HG02870 (cell line): ENCODE results near the gene CDA.

Experiments
- ATAC-seq: cut with Tn5 transposase; IDR thresholded peaks from one replicate; pipeline ENCODE4 v1.9.1; 2021; ENCODE audit warnings: mild to moderate bottlenecking, moderate library complexity; ENCODE audit not compliant: unreplicated experiment

The CDA gene

DNA sequence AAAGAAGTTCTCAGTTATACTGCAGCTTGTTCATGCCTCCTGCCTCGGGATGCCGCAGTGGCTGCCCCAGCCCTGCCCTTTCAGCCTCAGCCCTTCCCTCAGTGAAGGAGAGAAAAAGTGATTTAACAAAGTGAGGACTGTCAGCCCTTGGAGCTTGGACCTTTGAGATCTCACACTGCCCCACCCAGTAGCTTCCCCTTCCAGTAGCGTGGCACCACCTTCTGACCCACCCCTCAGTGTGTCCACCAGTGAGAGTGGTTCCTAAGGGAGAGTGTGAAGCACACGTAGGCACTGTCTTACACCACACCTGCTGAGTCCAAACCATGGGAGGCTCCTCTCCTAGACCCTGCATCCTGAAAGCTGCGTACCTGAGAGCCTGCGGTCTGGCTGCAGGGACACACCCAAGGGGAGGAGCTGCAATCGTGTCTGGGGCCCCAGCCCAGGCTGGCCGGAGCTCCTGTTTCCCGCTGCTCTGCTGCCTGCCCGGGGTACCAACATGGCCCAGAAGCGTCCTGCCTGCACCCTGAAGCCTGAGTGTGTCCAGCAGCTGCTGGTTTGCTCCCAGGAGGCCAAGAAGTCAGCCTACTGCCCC lies at the start of gene CDA:
TSS of gene CDA (plus strand) at position 464 of the 592 bp plus-strand sequence. CDS start at position 497, 33 bp downstream.
- no peak for ATAC-seq

DNA sequence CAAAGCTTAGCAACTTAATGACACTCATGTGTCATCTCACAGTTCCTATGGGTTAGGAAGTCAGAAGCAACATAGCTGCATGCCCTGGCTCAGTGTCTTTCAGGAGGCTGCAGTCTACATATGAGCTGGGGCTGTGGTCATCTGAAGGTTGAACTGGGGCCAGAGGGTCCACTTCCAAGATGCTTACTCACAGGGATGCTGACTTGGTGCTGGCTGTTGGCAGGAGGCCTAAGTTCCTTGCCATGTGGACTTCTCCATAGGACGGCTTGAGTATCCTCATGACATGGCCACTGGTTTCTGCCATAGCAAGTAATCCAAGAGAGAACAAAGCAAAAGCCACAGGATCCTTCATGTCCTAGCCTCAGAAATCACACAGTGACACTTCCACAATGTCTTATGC lies 48.6 kb upstream of the CDA start:
- ATAC-seq, result no peak

DNA sequence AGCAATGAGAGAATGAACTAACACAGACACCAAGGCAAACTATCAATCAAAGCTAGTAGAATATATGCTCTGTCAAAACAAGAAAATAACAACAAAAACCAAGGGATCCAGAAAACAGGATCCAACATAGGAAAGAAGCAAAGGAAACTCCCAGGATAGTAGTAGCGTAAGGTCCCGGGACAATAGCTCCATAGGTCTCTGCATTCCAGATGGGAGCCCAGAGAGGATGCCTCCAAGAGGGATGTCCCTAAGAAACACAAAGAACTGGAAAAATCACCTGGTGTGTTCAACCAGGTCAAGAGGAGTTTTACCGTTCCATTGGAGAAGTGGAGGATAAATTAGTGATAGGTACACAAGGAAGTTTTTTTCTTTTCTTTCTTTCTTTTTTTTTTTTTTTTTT lies 42.3 kb upstream of the CDA start:
- ATAC-seq, result no peak

DNA sequence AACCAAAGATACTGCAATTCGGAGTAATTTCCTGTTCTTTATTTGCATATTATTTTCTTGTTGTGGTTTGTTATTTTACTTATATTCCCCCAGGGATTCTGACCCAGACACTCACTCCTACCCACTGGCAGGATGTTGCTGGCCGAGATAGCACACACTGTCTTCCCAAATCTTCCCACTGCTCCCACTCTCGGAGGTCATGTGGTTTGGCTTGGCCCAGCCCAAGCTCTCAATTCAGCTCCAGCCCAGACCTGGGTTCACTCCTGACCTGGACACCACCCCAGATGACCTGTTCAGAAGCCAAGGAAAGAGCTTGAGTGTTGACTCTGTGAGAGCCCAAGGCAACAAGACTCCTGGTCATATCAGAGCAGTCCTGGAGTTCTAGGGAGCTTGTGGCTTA lies 37.7 kb upstream of the CDA start:
- ATAC-seq, result no peak

DNA sequence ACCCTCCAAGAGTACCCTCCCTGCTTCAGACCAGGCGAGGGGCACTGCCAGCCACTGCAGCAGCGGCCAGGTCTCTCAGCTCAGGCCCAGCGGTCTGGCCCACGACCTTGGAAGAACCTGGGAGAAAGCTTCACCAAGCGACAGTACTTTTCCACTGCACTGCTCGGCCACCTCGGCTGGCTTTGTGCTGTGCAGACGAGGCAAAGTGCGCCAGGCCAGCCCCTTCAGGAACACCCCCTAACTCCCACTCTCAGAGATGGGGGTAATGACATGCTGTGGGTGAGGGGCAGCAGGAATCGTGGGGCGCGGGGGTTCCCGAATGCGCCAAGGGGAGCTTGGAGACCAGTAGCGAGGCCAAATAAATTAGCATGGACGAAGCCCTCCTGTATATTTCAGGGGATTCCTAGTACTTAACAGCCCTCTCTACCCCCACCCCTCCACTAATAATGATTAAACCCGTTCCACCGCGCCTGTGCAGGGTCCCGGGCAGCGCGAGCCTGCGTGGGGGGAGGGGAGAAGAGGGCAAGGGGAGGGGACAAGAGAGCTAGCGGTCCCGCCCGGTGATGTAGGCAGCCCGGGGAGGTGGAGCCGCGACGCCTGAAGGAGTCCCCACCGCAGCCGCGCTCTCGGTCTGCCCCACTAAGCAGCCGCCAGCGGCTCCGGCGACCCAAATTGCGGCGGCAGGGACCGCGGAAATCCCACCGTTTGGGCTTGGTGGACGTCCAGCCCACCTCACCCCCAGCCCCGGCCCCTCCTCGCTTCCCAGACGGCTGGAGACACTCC lies 36.8 kb upstream of the CDA start, which contains the start of gene FAM43B:
TSS of gene FAM43B (plus strand) at position 629 of the 783 bp plus-strand sequence. CDS start 401 bp downstream, outside the sequence.
- no peak for ATAC-seq

DNA sequence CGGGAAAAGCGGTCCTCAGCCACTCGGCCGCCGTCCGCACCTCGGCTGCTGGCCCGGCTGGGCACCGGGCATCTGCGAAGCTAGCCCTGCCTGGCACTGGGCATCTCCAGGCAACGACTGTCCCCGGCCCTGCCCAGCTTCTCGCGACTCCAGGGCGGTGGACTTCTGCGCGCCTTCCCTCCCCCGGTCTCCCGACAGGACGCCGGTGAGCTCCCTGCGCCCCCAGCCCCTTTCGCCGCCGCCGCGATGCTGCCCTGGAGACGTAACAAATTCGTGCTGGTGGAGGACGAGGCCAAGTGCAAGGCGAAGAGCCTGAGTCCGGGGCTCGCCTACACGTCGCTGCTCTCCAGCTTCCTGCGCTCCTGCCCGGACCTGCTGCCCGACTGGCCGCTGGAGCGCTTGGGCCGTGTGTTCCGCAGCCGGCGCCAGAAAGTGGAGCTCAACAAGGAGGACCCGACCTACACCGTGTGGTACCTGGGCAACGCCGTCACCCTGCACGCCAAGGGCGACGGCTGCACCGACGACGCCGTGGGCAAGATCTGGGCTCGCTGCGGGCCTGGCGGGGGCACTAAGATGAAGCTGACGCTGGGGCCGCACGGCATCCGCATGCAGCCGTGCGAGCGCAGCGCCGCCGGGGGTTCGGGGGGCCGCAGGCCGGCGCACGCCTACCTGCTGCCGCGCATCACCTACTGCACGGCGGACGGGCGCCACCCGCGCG lies 36.0 kb upstream of the CDA start:
- ATAC-seq, result no peak

DNA sequence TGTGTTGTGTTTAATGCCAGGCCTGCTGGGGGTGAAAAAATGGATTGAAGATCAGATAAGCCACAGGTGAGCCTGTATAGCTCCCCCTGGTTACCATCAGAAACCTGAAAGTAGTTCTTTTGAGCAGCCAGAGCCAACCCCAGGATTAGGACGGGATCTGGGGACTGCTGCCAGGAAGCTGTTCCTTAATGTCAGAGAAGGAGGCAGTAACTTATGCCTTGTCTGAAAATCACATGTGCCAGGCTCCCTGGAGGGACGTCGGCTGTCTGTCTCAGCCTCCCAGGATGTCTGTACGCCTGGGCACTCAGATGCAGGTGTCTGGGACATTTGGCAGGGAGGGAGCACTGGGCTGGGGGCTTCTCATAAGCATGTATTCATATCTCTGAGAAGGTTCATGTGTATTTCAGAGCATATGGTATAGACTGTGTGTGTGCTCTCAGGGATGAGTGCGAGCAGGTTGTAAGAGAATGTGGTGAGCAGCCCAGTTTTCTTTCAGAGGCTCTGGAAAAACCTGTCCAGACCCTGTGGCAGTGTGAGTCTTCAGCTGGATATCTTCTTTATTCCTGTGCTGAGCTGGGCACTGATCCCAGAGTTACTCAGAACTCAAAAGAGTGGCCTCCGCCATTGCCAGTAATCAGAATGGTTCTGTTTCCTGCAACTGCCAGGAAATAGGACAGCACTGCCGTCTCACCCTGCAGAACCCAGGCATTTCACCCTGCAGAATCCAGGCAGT lies 33.7 kb upstream of the CDA start:
- no peak for ATAC-seq

DNA sequence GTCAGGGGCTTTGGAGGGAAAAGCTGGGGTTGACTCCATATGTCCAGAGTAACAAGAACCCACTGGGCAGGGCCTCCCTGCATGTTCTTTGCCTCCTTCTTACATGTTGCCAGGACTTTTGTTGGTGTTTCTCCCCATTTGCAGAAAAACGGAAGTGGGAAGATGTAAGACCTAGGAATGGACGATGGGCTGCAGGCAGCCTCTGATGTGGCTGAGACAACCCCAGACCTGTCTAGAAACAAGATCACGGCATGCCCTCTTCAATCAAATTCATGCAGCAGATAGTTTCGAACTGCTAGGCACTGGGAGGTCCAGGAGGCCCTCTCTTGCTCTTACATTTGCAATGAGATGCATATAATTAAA lies 33.2 kb upstream of the CDA start:
- no peak for ATAC-seq

DNA sequence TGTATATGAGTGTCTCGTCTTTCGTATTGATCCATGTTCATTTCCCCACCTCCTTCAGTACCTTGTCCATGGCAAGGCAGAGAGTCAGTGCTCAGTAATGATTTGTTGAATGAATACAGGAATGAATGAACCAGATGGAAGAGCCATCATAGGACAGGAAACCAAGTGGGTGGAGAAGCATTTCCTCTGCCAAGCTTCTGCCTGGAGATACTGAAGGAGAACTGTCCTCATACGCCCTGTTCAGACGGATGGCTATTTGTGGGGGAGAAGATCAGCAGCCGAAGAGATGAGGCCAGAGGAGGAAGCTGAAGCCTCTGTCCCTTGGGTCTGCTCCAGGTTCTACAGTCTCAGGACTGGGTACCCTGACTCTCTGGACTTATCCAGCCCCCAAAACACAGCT lies 30.7 kb upstream of the CDA start:
- no peak for ATAC-seq

DNA sequence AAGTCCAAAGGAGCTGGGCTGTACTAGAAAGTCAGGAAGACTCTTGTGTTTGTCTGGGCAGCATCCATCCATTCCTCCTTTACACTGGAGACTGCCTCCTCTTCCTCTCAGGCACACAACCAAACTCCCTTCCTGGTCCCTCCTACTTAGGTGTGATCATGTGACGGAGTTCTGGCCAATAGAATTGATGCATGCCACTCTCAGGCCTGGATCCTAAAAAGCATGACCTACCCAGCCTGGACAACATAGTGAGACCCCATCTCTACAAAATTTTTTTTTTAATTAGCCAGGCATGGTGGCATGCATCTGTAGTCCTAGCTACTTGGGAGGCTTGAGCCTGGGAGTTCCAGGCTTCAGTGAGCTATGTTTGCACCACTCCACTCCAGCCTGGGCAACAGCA lies 27.9 kb upstream of the CDA start:
- no peak for ATAC-seq

DNA sequence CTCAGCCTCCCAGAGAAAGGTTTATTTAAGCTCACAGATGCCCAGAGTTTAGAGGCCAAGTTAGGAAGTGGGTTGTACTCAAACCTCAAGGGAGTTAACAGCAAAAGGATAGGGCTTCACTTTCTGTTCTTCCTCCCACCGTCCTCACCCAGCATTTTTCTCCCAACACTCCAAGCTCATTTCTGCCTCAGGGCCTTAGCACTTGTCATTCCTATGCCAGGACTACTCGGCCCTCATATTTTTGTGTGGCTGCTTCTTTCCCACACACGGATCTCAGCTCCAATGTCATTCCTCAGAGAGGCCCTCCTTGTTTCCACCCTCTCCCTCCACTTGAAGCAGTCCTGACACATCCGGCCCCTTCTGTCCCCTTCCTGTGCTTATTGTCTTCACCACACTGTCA lies 23.7 kb upstream of the CDA start:
- ATAC-seq, result no peak

DNA sequence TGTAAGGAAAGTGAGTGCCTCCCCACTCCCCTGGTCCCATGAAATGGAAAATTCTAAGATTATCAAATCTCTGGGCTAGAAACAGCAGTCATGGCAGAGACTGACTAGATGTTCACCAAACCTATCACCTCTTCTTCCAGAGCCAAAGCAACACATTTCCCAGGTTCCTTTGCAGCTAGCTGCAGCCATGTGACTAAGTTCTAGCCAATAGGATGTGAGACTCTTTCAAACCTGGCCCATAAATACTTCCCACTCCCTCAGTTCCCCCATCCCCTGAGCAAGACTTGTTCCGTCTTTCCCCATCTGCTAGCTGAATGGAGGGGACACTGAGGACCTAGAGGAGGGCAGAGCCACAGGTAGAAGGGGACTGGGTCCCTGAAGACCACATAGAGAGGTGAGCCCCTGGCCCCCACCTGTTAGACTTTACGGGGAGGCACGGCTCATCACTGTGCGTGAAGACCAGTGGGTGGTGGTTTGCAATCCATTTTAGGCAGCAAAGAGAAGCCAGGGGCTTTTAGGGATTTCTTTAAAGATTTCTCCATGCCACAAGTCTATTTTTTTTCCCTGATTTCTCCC lies 19.3 kb upstream of the CDA start:
- ATAC-seq, result no peak

DNA sequence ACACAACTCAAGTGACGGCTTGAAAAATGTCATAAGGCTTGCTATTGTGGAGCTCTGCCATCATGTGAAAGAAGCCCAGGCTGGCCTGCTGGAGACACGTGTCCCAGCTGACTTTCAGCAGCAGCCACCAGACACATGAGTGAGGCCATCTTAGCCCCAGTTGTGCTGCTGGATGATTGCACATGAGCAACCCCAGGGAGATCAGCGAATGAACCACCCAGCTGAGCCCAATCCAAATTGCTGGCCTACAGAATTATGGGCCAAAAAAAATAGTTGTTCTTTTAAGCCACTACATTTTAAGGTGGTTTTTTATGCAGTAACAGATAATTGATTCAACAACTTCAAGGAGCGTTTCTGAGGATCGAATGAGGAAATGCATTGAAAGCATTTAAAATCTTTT lies 17.5 kb upstream of the CDA start:
- ATAC-seq, result no peak

DNA sequence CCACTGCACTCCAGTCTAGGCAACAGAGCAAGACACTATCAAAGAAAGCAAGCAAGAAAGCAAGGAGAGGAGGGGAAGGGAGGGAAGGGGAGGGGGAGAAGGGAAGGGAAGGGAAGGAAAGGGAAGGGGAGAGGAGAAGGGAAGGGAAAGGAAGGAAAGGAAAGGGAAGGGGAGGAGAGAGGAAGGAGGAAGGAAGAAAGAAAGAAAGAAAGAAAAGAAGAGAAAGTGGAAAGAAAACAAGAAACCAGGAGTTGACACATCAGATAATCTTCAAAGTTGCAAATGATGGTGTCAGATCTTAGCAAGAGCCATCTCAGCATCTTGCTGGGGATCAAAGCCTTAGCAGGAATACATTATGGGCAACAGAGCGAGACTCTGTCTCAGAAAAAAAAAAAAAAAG lies 14.9 kb upstream of the CDA start:
- no peak for ATAC-seq

DNA sequence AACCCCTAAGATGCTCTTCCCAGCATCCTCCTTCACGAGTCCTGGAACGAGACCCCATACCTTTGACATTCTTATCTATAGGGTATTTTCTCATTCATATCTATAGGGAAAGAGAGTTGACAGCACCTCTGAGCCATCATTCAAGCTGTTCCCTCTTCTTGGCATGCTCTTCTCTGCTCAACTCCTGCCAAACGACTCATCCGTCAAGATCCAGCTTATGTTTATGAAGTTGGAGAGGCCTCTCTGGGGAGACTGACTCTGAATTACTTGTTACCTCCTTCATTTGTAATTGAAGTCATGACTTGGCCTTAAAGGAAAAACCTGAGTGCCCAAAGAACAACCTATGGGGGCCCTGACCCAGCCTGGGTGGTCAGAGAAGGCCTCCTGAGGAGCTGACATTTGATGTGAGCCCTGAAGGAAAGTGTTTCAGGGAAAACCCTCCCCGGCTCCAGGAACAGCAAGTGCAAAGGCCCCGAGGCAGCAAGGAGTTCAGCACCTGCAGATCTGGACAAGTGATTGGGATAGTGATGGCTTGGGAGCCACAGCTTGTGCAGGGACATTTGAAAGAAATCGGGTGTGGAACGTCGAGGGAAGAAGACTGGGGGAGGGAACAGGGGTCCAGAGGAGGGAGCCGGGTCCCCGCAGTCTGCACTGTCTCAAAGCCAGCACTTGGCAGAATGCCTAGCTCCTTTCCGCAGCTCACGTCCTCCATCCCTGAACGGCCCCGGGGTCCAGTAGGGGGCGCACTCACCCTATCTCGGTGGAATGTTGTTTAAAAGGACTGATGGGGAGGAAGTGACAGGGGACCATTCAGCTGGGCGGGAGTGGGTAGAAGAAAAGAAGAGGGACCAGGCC lies 14.0 kb upstream of the CDA start:
- no peak for ATAC-seq

DNA sequence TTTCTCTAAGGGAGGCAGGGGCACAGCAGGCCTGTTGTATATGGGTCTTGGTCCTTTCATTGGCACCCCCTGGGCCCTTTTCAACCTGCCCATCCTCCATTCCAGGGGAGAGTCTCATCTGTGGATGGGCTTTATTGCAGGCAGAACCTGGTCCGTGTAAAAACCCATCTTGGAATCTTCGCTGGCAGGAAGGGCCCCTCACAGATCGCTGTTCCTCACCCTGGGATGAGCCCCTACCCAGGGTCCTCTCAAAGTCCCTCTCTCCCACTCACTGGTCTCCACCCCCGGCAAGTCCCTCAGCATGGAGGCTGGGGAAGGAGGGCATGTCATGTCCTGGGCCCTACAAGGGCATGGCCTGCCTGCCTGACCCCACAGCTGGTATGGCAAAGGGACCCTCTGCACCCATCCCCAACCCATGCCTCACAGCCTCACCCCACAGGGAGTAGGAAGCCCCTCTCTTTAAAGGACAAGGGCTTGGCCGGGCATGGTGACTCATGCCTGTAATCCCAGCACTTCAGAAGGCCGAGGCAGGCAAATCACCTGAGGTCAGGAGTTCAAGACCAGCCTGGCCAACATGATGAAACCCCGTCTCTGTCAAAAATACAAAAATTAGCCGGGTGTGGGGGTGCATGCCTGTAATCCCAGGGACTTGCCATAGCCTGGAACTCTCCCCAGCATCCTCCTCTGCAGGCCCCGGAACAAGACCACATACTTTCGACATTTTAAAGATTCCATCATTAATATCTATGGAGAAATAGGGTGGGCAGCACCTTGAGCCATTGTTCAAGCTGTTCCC lies 13.2 kb upstream of the CDA start:
- ATAC-seq, result no peak

DNA sequence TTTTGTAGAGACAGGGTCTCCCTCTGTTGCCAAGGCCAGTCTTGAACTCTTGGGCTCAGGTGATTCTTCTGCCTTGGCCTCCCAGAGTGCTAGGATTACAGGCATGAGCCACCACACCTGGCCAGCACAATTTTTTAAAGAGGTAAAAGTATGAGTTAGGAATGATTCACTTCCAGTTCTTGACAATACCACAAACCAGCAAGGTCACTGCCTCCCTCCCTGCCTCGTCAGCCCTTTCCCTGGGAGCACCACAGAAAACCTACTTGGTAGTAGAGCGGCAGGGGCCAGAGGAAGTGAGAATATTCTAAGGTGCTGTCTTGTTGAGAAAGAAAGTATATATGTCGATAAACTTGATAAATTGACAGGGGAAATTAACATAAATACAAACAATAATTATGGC lies 10.8 kb upstream of the CDA start:
- ATAC-seq, result no peak

DNA sequence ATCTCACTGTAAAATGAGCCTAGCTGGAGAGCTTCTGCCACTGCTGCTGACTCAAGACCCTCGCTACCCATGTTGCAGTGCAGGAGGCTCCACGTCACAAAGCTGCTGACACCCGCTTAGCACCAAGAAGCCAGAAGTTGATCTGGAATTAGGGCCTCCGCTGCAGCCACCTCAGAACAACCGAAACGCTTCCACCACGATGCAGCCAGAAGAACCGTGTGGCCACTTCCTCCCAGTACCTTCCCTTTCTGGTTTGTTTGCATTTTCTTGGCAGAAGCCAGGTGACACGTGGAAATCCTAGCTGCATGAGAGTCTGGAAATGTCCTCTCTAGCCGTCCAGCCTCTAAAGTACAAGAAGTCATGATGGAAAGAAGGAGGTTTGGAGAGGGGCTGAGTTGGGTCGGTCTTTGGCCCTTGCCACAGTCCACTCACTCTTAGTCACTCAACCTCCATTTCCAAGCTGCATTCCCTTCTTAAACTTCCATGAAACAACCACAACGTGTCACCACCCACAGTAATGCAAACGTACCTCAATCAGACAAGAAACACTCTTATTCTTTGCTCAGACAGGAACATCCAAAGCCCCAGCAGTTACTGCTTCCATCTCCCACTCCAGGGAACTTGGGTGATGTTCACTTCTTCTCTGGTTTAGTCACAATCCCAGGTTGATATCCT lies 10.0 kb upstream of the CDA start:
- no peak for ATAC-seq

DNA sequence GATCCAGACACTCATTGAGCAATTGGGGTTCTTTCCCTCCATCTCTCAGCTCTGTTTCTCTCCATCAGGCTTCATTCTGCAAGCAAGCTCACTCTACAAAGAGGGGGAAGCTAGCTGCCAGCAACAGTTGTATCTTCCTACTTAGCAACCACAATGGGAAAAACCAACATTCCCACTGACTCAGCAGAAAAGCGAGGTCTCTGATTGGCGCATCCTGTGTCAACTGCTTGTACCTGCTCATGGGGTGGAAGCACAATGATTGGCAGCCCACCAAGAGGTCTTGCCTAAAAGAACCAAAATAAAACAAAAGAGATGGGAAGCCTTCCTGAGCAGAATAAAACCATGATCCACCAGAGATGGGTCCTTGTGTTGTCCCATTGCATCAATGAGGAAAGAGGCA lies 4.0 kb upstream of the CDA start:
- no peak for ATAC-seq
